ENCODE data around the gene ZNF800.

- TF ChIP-seq GTF2F1 (IDR thresholded peaks at IDR 0.05; ENCODE audit: borderline replicate concordance, low read depth, low read length) = no peak
- TF ChIP-seq JUN (IDR thresholded peaks at IDR 0.05; ENCODE audit: low read depth, low read length) = no peak
- TF ChIP-seq RFX5 (IDR thresholded peaks at IDR 0.05; ENCODE audit: borderline replicate concordance, low read depth, low read length) = no peak
- TF ChIP-seq CTCF (IDR thresholded peaks at IDR 0.05; ENCODE audit: control extremely low read depth in 1 of 3, insufficient read depth in 1 of 3, low read depth in 1 of 3, low read length in 3 of 3) = no peak
- no peak for TF ChIP-seq POLR2AphosphoS5 (IDR thresholded peaks at IDR 0.05; ENCODE audit: low read depth, low read length)
- no peak for TF ChIP-seq SUZ12 (IDR thresholded peaks at IDR 0.05; ENCODE audit: low read length)
- TF ChIP-seq EZH2 (IDR thresholded peaks at IDR 0.05; ENCODE audit: low read depth, low read length, severe bottlenecking) = no peak
- no peak for TF ChIP-seq KDM5A (IDR thresholded peaks at IDR 0.05; ENCODE audit: low read length)
These were observed 24.8 kb upstream of the ZNF800 start for GRCh38 chr7:127417346-127417745.
